22Rv1 (cell line): Measurements from ENCODE around the gene REG4.

Experiments
- ZFX ChIP-seq: fragments of 450-650 bp; IDR thresholded peaks from 2 replicates; pipeline ENCODE4 v1.6.1; 2017; ENCODE audit warnings: antibody characterized with exemption, borderline replicate concordance
- TF ChIP-seq, protein P1 (sequence below): fragments of 450-650 bp; IDR thresholded peaks from 2 replicates; pipeline ENCODE4 v1.5.1; 2017; ENCODE audit warnings: mild to moderate bottlenecking

GRCh38 chr1:119831027-119831426, 19.8 kb upstream of the REG4 start:
- TF ChIP-seq, protein P1, sequence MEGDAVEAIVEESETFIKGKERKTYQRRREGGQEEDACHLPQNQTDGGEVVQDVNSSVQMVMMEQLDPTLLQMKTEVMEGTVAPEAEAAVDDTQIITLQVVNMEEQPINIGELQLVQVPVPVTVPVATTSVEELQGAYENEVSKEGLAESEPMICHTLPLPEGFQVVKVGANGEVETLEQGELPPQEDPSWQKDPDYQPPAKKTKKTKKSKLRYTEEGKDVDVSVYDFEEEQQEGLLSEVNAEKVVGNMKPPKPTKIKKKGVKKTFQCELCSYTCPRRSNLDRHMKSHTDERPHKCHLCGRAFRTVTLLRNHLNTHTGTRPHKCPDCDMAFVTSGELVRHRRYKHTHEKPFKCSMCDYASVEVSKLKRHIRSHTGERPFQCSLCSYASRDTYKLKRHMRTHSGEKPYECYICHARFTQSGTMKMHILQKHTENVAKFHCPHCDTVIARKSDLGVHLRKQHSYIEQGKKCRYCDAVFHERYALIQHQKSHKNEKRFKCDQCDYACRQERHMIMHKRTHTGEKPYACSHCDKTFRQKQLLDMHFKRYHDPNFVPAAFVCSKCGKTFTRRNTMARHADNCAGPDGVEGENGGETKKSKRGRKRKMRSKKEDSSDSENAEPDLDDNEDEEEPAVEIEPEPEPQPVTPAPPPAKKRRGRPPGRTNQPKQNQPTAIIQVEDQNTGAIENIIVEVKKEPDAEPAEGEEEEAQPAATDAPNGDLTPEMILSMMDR: no peak
- no peak for TF ChIP-seq ZFX
